HG03469 (cell line): ENCODE data around the gene RFX2.
"Not testable (repeated sequence)": the region's sequence is repeated elsewhere in the genome, so short reads cannot be mapped to it uniquely, and the experiment has no call there.

ENCODE experiments used
- ATAC-seq: cut with Tn5 transposase; IDR thresholded peaks from one replicate; pipeline ENCODE4 v1.9.1; 2021; ENCODE audit warnings: mild to moderate bottlenecking, moderate library complexity, moderate number of reproducible peaks; ENCODE audit not compliant: unreplicated experiment

Gene RFX2

DNA sequence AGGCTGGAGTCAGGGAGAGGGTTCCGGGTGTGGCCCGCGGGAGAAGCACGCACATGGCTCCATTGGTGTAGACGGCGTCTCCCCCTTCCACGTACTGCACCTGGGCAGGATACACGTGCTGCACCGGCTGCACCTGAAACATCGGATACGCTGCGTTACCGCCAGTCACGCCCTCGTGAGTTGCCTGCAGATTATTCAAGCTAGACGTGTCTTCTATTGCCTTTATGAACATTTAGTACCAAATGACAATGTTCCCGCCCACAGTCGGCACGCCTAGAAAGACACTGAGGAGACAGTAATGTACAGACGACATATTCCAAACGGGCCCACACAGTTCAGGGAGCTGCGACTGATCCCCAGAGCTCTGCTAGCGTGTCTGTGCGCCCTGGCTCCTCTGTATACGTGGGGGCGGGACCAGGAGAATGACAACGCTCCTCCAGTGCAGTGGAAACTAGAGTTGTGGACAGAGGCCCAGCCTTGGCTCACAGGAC lies 68.3 kb downstream of the RFX2 start:
- ATAC-seq, result no peak

DNA sequence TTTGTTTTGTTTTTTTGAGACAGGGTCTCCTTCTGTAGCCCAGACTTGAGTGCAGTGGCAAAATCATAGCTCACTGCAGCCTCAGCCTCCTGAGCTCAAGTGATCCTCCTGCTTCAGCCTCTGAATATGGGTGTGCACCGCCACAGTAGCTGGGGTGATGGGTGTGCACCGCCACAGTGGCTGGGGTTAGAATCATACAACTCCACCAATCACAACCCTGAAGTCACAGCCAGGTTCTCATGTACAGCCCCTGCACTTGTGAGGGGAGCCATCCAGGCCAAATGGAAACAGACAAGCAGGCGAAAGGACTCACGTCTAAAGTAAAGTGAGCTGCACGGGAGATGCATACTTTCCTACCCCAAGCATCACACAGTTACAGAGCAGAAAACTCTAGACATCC lies 69.2 kb downstream of the RFX2 start:
- ATAC-seq, result no peak

DNA sequence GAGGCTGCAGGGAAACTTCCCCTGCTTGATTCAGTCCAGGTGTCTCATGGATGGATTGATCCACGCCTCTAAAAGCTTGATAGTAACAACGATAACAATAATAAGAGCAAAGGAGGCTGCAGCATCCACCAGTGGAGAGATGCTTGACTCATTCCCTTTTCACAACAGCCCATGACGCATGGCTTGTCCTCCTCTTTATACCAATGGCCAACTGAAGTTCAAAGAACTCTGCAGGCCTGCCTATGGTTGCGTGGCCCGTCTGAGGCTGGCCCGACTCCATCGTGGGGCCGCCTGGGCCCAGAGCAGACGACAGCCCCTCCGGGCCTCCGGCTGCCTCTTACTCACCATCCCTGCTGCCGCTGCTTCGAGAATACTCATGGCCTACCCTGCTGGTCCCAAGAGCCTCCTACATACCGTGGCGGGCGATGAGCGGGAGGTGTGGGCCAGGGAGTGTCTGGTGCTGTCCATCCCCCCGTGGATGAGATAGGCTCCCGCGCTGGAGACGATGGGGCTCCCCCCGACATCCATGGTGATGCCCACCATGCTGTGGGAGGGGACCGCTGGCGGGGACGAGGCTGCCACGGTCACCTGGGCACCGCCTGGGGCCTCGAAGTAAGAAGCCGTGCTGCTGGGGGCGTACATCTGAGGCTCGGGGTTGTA lies 70.6 kb downstream of the RFX2 start:
- no peak for ATAC-seq

- no peak for ATAC-seq
Observed at GRCh38 chr19:6038634-6039405, 71.5 kb downstream of the RFX2 start.

GRCh38 chr19:6035026-6035425 lies 75.3 kb downstream of the RFX2 start:
- no peak for ATAC-seq

GRCh38 chr19:6034512-6034911 lies 75.8 kb downstream of the RFX2 start:
- ATAC-seq, result no peak

DNA sequence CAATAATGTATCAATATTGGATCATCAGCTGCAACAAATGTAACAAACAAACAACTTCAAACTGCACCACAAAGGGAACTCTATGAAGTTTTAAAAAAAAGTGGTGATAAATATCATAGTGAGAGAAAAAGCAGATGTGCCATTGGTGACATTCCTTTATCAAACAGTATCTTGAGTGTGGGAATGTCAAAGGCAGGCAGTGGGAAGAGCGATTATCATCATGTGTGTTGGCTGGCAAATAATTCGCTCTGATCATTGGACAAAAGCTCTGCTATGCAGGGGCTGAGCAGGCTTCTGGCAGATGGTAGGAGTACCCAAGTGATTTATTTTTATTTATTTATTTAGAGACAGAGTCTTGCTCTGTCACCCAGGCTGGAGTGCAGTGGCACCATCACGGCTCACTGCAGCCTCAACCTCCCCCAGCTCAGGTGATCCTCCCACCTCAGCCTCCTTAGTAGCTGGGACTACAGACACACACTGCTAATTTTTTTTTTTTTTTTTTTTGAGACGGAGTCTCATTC lies 76.5 kb downstream of the RFX2 start:
- ATAC-seq, result no peak

GRCh38 chr19:6032827-6033226 lies 77.5 kb downstream of the RFX2 start:
- ATAC-seq, result no peak

- ATAC-seq, result no peak
Observed at GRCh38 chr19:6032381-6032780, 77.9 kb downstream of the RFX2 start.

- ATAC-seq, result no peak
Observed at GRCh38 chr19:6030214-6030507, 80.1 kb downstream of the RFX2 start.

DNA sequence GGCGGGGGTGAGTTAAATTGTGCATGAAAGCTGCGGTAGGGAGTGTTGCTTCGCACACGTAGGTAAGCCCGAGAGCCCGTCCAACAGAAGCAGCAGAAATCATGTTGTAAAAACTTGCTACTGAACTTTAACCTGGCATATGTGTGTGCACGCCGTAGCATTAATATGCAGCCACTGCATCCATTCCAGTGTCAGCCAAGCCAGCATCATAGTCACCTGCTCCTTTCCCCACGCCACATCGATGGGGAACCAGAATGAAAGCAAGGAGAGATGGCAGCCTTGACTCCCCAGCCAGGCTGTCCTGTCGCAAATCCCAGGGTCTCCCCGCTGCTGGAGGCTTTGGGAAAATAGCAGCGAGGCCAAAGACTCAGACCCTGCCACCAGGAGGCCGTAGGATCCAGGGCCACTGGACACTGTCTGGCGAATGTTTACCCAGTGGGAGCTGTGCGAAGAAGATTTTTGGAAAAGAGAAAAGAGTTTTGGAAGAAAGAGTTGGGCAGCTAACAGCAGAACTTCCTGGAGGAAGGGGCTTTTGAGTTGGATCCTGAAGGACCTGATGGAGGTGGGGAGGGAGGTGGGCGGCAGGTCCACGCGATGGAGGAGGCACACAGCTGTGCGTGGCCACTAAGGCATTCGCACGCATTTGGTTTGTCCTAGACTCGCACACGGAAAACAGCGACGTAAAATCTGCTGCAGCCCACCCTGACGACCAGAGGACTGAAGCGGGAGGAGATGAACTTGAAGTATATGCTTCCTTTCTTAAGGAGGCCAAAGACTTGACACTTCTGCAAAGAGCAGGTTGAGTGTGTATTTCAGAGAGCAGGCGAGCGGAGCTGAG lies 83.7 kb downstream of the RFX2 start:
- no peak for ATAC-seq

DNA sequence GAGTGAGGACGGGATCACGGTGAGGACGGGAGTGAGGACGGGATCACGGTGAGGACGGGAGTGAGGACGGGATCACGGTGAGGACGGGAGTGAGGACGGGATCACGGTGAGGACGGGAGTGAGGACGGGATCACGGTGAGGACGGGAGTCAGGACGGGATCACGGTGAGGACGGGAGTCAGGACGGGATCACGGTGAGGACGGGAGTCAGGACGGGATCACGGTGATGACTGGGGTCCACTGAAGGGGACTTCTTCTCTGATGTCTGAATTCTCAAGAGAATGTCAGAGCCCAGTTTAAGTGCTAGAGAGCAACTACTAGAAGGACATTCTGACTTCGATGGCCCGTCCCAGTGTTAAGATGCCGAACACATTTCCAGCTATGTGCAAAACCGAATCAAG lies 85.5 kb downstream of the RFX2 start:
- ATAC-seq, result not testable (repeated sequence)

DNA sequence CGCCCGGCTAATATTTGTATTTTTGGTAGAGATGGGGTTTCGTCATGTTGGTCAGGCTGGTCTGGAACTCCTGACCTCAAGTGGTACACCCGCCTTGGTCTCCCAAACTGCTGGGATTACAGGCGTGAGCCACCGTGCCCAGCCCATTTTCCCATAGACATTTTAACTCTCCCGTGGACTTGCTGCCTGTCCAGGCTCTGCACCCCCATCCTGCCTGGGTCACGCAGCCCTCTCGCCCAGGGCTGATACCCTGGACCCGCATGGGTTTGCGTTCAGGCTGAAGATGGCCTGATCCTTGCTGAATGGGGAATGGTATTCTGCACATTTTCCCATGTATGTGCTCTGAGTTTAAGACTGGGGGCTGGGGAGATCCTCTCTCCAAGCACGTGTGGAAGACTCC lies 86.4 kb downstream of the RFX2 start:
- no peak for ATAC-seq

DNA sequence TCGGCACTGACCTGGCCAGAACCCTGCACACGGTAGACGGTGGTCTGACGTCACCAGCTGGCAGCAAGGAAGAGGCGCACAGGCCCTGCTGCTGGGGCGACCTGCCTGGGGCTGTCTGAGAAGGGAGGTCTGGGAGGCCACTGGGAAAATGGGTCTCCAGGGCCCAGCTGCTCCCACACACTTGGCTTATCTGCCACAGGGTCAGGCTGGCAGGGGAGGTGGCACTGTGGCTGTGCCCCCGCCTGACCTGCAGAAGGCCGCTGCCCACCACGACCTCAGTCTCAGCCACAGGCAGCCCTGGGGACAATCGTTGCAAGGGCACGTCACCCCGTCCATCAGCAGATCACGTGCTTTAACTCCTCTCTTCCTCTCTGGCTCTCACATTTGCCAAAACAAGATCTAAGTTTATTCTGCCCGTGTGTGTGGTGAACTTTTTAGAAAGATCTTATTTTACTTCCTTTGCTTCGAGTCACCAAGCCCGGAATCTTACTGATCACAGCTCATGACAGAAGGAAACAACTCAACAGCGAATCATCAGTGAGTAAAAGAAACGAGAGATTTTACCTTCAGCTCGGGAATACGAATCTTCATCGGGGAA lies 87.1 kb downstream of the RFX2 start:
- ATAC-seq, result no peak

- ATAC-seq, result no peak
Observed at GRCh38 chr19:6022570-6023064, 87.7 kb downstream of the RFX2 start.

DNA sequence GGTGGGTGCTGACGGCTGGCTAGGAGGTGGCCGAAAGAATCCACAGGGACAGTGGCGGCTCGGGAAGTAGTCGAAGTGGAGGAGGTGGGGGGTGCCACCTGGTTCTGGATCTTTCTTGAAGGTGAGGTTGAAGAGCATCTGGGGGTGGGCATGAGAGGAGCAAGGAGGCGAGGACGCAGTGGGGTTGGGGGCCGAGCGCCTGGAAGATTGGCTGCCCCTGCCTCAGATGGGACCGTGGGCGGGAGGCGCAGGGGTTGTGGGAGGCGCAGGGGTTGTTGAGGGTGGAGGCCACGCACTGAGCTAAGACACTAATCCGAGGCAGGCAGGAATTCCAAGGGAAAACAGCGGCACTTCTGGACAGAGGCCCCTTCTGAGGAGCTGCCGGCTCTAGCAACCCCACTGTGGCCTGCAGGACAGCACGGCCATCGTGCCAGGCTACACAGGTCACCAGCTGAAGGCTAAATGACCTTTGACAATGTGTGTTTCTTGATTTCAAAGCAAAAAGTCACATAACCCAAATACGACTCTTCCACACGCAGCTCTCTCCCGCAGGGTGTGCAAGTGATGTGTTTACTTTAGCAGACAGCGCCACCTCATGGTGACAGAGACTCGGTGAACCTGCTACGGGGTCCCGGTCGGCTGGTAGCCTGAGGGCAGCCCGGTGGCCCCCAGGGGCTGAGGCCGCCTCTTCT lies 88.3 kb downstream of the RFX2 start:
- ATAC-seq, result no peak

DNA sequence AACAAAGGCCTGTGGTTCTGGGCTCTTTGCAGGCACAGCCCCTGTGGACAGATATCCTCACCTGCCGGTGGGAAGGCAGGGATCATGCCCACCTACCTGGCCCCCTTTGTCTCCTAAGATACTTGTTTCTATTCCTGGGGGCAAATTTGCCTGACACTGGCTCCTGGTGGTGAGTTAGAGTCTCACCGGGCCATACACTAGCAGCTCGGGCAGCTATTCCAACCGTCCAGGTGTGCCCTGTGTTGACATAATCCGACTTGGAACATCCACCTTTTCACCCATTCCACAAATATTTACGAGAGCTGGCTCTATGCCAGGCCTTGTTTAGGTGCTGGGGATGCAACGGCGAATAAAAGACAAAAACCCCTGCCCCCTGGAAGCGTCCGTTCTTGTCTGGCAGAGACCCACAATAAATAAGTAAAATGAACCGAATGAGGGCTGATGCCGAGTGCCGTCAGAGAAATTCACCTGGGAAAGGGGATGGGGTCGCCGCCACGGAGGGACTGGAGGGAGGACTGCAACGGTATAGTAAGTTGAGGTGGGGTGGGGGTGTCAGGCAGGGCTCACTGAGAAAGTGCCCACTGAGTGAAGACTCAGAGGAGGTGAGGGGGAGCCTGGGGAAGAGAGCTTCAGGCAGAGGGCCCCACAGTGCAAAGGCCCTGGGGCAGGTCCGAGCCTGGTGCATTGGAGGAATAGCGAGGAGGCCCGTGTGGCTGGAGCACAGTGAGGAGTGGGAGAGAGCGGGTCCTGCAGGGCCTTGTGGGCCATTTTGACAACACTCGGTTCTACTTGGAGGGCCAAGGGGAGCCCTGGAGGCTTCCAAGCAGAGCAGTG lies 89.1 kb downstream of the RFX2 start:
- no peak for ATAC-seq

DNA sequence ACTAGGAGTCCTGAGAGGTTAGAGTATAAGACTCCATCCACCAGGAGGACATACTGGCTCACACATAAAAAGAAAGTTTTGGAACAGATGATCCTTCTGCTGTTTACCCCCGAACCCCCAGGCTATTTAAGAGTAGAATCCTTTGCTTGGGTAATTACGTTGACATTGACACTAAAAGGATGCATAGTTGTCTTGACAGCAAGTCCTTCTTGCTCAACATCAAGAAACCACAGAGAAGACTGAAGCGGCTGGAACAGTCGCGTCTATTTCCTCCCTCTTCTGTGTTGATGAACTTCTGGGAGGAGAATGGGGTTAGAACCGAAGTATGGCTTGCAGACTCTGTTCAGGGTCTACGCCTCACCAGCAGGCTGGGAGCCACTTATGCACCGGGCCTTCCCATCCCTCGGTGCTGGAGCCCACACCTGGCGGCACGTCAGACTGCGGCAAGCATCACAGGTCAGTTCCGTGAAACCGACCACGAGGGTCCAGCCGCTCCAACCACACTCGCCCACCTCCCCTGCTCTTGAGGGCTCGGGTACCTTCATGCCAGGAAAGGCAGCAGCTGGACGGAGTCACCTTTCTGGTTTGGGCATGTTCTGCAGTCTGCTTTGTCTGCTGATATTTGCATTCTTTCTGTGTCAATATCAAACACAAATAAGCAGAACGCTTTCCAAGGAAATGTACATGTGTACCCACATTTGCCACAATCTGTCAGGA lies 90.0 kb downstream of the RFX2 start:
- ATAC-seq, result no peak

DNA sequence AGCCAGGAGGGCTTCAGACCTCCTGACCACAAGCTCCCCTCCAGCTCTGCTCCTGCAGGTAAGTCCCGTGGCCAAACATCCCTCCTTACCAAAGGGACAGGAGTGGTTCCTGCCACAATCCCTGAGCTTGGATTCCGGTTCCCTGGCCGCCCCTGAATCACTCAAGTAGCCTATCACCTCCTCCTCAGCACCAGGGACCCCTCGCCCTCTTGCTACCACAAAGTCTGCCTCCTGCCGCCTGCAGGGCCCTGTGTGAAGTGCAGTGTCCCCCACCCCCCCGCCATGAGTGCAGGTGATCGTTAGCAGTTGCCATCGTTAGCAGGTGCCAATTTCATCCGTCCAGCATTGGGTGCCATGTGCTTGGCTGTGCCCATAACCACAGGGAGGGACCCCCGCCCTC lies 91.5 kb downstream of the RFX2 start:
- no peak for ATAC-seq
